HUES64 (cell line): ENCODE measurements around the gene PHF19.

ENCODE experiments used
- H3K27ac ChIP-seq: 2 replicates; pipeline ENCODE4 v1.7.0; 2013; ENCODE audit warnings: low read depth, low read length, inconsistent platforms
- H3K27me3 ChIP-seq: 2 replicates; pipeline ENCODE4 v1.6.1; 2013; ENCODE audit warnings: mild to moderate bottlenecking, low read length; ENCODE audit not compliant: insufficient read depth
- H3K36me3 ChIP-seq: 2 replicates; pipeline ENCODE4 v1.6.1; 2013; ENCODE audit warnings: mild to moderate bottlenecking, low read length; ENCODE audit not compliant: insufficient read depth
- H3K4me1 ChIP-seq: 2 replicates; pipeline ENCODE4 v1.6.1; 2013; ENCODE audit warnings: mild to moderate bottlenecking, low read length, moderate library complexity; ENCODE audit not compliant: insufficient read depth
- H3K4me3 ChIP-seq: 2 replicates; pipeline ENCODE4 v1.5.1; 2013; ENCODE audit warnings: mild to moderate bottlenecking, low read length, moderate library complexity
- H3K9ac ChIP-seq: 2 replicates; pipeline ENCODE4 v1.6.1; 2013; ENCODE audit warnings: mild to moderate bottlenecking, low read depth, low read length
- H3K9me3 ChIP-seq: 2 replicates; pipeline ENCODE4 v1.6.1; 2013; ENCODE audit warnings: low read depth, low read length; ENCODE audit not compliant: insufficient read depth
- WGBS: fragments of 150-250, 120-280 bp; methylation state at CpG from one replicate; pipeline ENCODE4 v1.1.7; 2013; ENCODE audit warnings: missing lambda C conversion rate; 5-methylcytosine and 5-hydroxymethylcytosine counted together

Gene PHF19

DNA sequence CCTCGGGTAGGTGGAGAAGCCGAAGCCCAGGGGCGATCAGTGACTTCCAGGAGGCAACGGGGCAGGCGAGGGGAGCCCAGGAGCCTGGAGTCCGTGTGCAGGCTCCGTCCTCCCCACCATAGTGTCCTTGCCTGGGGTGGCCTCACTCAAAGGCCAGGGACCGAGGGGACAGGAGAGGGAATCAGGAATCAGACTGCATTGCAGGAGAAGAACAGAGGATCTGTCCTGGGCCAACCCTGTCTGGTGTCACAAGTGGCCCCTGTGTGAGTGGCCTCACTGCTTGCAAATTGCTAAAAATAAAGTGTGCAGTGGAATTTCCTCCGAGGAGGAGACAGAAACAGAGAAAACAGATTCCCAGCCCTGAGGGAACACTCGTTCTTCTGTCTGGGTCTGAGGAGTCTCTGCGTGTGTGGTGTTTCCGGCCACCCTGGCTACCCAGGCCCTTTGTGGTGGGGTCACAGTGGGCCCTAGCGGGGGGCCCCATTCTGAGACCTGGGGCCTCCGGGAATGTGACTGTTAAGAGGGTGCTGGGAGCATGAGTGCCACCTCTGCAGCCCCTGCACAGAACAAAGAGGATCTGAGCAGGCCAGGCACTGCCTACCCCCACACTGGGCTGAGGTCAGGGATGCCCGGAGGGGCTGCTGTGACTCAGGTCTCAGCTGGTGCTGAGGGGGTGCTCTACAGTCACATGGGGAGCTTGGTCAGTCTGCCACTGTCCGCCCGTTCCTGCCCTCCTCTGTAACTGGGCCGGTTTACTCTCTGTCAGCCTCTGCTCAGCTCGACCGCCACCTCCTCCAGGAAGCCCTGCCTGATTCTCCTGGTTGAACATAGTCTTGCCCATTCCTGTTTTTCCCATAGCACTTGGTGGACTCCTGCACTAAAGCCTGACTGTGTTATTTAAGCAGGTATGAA is 42.2 kb upstream of the PHF19 start:
- Histone ChIP-seq H3K4me1 (peaks cover 17% of the 10 kb centered on the region; the same call in 1 of the 2 replicates), H3K9ac (no peak overlapping the region), H3K27ac (no peak overlapping the region), H3K27me3 (no peaks in the 10 kb centered on the region), H3K36me3 (no peaks in the 10 kb centered on the region), H3K9me3 (no peaks in the 10 kb centered on the region), H3K4me3 (no peak overlapping the region)
- WGBS: 88% methylated on average over 20 of the region's 20 CpGs

DNA sequence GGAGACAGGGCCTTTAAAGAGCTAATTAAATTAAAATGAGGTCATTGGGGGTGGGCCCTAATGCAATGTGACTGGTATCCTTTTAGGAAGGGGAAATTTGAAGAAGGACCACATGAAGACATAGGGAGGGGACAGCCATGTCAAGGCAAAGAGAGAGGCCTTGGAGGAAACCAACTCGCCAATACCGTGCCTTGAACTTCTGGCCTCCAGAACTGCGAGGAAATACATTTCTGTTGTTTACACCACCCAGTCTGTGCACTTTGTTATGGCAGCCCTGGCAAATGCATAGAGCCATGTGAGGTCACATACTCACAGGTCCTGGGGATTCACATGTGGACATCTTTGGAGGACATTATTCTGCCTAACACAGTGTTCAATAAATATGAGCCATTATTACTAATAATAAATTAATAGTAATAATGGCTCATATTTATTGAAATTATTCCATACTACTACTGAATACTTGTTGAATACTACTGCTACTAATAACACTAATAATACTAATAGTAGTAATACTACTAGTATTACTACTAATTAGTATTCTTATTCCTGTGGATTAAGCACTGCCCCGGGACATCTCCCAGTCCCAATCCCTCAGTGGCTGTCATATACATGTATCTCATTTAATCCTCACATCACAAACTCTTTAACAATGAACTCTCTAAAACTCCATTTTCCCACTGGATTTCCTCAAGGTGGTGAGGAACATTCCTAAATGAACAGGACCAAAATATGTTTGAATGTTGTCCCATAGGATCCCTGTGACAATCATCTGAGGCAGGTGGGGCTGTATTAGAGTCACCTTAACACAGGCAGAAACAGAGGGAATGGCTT is 41.2 kb upstream of the PHF19 start:
- Histone ChIP-seq H3K9ac (no peak overlapping the region), H3K4me3 (no peak overlapping the region), H3K27ac (no peak overlapping the region), H3K4me1 (peaks cover 17% of the 10 kb centered on the region; the same call in 1 of the 2 replicates), H3K27me3 (no peaks in the 10 kb centered on the region), H3K36me3 (no peaks in the 10 kb centered on the region), H3K9me3 (no peaks in the 10 kb centered on the region)
- 97% methylated on average over 4 of the region's 4 CpGs for WGBS

DNA sequence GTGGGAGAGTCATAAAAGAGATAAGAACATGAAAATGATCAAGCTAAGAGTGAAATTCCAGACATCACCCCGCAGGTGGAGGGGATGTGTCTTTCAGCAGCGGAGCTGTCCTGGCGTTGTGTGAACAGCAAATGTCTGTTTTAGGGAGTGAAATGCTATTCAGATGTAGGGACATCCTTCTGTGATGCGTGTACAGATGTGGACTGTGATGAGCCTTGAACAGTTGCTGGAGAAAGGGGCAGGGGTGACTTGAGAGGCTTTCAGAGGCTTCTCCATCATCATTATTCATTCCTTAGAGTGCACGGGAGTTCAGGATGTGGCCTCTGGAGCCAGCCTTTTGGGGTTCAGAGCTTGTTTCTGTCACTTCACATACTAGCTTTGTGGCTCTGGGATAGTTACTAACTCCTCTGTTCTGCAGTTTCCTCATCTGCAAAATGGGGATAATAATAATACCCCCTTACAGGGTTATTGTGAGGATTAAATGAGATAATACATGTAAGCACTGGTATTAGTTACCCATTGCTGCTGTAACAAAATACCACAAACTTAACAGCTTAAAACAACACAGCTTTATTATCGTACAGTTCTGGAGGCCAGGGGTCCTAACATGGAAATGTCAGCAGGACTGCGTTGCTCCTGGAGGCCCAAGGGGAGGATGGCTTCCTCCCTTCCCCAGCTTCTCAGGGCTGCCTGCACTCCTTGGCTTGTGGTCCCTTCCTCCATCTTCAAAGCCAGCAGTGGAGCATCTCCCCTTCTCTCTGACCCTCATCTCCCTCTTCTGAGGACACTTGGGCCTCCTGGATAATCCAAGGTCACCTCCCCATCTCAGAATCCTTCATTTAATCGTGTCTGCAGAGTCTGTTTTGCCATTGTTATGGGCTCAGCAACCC is 40.2 kb upstream of the PHF19 start:
- Histone ChIP-seq H3K27me3 (no peaks in the 10 kb centered on the region), H3K27ac (no peak overlapping the region), H3K4me3 (no peak overlapping the region), H3K36me3 (no peaks in the 10 kb centered on the region), H3K4me1 (peaks cover 17% of the 10 kb centered on the region; the same call in 1 of the 2 replicates), H3K9ac (no peak overlapping the region), H3K9me3 (no peaks in the 10 kb centered on the region)
- WGBS: 95% methylated on average over 8 of the region's 8 CpGs

DNA sequence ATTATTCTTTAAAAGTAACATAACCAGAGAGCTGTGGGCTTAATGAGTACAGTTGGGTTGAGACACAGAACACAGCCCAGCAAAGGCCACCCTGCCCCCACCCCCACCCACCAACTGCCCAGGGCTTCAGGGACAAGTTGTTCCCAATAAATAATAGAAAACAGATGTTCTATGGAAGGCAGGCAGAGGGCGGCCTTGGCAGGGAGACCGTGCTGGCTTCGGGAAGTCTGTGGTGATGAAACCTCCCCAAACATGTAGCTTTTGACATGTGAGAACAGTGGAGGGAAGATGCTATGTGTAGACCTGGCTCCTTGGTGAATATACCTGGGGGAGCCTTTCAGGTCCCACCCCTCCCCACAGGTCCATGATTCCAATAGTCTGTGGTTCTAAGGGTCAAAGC is 39.6 kb upstream of the PHF19 start:
- no peak overlapping the region for H3K9ac ChIP-seq
- H3K27me3 ChIP-seq: no peaks in the 10 kb centered on the region
- 77% methylated on average over 3 of the region's 3 CpGs for WGBS
- H3K4me1 ChIP-seq: peaks cover 18% of the 10 kb centered on the region
- no peak overlapping the region for H3K4me3 ChIP-seq
- H3K9me3 ChIP-seq: no peaks in the 10 kb centered on the region
- H3K36me3 ChIP-seq: no peaks in the 10 kb centered on the region
- H3K27ac ChIP-seq: no peak overlapping the region

DNA sequence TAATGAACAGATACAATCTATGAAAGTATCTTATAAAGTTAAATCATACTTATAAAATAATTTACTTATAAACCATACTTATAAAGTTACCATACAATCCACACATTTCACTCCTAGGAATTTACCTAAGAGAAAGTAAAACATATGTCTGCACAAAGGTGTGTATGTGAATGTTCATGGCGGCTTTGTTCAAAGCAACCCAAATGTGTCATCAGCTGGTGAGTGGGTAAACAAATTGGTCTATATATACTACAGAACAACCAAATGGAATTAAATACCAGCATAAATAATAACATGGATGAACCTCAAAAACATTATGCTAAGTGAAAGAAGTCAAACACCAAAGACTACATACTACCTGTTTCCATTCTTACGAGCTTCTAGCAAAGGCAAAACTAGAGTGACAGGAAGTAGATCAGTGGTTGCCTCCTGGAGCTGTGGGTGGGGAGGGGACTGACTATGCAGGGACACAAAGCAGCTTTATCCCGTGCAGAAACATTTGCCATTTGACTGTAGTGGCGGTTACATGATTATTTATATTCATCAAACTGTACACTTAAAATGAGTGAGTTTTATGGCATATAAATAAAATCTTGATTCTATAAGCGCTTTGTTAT is 39.0 kb upstream of the PHF19 start:
- 87% methylated on average over 3 of the region's 5 CpGs for WGBS
- peaks cover 19% of the 10 kb centered on the region for H3K4me1 ChIP-seq
- no peak overlapping the region for H3K9ac ChIP-seq
- H3K9me3 ChIP-seq: no peaks in the 10 kb centered on the region
- no peaks in the 10 kb centered on the region for H3K36me3 ChIP-seq
- no peak overlapping the region for H3K4me3 ChIP-seq
- no peaks in the 10 kb centered on the region for H3K27me3 ChIP-seq
- H3K27ac ChIP-seq: no peak overlapping the region

DNA sequence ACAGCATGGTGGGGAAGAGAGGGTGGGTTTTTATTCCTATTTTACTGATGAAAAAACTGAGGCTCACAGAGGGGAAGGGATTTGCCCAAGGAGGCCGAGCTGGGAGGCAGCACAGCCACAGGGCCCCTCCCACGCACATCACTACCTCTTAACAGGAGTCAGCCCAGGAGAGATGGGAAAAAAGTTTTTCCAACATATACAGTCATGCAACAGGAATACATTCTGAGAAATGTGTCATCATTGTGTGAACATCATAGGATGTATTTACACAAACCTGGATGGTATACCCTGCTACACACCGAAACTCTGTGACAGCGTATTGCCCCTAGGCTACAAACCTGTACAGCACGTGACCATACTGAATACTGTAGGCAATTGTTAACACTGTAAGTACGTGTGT is 38.0 kb upstream of the PHF19 start:
- Histone ChIP-seq H3K9me3 (no peaks in the 10 kb centered on the region), H3K9ac (no peak overlapping the region), H3K4me3 (no peak overlapping the region), H3K27ac (no peak overlapping the region), H3K4me1 (peaks cover 10% of the 10 kb centered on the region), H3K27me3 (no peaks in the 10 kb centered on the region), H3K36me3 (no peaks in the 10 kb centered on the region)
- WGBS: 93% methylated on average over 3 of the region's 6 CpGs

DNA sequence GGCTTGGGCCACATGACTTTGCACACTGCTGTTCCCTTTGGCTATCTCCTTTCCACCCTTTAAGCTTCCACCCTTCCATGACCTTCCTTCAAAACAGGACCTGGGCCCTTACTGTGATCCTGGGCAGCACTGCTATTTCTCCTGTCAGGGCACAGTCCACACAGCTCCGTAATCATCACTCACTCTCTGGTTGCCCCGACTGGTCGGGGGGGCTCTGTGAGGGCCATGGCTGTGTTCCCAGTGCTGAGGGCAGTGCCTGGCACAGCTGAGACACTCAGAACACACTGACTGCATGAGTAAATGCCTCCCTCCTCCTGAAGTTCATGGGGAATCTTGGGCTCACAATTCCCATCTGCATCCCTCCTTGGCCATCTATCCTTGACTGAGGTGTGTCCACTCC is 37.4 kb upstream of the PHF19 start:
- H3K4me3 ChIP-seq: no peak overlapping the region
- no peaks in the 10 kb centered on the region for H3K36me3 ChIP-seq
- no peak overlapping the region for H3K9ac ChIP-seq
- WGBS: 89% methylated on average over 3 of the region's 3 CpGs
- no peaks in the 10 kb centered on the region for H3K9me3 ChIP-seq
- no peaks in the 10 kb centered on the region for H3K27me3 ChIP-seq
- peaks cover 5% of the 10 kb centered on the region; the same call in 1 of the 2 replicates for H3K4me1 ChIP-seq
- no peak overlapping the region for H3K27ac ChIP-seq

DNA sequence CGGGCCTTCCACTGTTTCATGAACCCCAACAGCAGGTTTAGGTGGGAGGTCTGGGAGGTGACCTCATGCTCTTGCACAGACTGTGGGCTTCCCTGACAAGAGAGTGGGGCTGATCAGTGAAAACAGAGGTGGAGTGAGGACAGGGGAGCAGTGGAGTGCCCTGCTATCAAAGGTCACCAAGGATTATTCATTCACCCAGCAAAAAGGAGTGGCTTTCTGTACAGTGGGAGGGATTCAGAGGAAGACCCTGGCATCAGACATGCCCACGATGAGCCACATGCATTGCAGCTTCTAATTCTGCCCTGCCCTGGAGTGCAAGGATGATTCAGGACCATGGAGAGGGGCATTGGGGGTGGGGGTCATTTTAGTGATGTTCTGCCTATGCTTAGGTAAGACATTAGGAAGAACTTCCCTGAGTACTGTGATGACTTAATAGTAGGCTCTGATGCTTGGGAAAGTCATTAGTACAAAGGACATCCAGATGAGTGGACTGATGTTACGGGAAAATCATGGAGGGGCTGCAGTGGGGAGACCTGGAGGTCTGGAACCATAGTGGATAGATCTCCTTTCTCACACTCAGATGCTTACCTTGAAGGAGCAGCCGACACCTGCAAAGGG is 36.8 kb upstream of the PHF19 start:
- Histone ChIP-seq H3K4me3 (no peak overlapping the region), H3K4me1 (peaks cover 5% of the 10 kb centered on the region; the same call in 1 of the 2 replicates), H3K9ac (no peak overlapping the region), H3K27ac (no peak overlapping the region), H3K36me3 (no peaks in the 10 kb centered on the region), H3K9me3 (no peaks in the 10 kb centered on the region), H3K27me3 (no peaks in the 10 kb centered on the region)
- 83% methylated on average over 4 of the region's 4 CpGs for WGBS

DNA sequence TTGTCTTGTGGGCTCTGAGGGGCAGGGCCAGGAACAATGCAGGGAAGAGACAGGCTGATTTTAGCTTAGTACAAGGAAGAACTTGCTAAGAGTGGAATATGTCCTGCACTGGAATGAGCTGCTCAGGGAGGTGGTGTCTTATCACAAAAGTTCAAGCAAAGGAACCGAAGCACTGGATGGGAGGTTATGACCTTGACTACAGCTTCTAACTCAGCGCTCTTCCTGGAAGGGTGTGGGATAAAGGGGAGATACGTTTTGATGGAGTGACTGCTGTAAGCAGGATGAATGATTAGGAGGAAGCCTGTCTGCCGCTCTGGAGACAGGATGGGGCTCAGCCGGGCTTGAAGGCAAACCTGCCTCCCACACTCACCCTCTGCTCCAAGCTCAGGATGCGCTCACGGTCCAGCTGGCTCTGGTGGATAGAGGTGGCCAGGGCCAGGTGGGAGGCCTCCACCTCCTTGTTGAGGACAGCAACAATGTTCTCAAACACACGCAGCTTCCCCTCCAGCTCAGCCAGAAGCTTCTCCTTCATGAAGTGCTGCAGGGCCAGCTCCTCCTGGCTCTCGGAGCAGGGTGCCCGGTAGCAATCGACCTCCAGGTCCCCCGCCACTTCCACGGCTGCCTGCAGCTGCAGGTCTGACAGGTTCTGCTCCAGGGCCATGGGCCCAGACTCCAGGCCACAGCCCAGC is 36.1 kb upstream of the PHF19 start:
- no peaks in the 10 kb centered on the region for H3K36me3 ChIP-seq
- H3K9ac ChIP-seq: no peak overlapping the region
- H3K27me3 ChIP-seq: no peaks in the 10 kb centered on the region
- H3K27ac ChIP-seq: no peak overlapping the region
- WGBS: 91% methylated on average over 13 of the region's 13 CpGs
- no peak overlapping the region for H3K4me3 ChIP-seq
- H3K9me3 ChIP-seq: no peaks in the 10 kb centered on the region
- peaks cover 5% of the 10 kb centered on the region; the same call in 1 of the 2 replicates for H3K4me1 ChIP-seq
